HCT116 (cell line): ENCODE results near the gene PER2. TPM values are rescaled to one million over a fixed set of nuclear protein-coding genes. Genes with fewer than 3 reads are reported as not detected.

Source experiments
- ATAC-seq: fragments of 200-7000 bp; cut with Tn5 transposase; 2 replicates; pipeline ENCODE4 v1.9.1; 2020; ENCODE audit warnings: mild to moderate bottlenecking, moderate library complexity
- BruUV-seq: library from RNA; stranded (reverse); fragments of 400-500 nt; replicated peaks from 2 replicates; lab custom pipeline; 2021; lab: Mats Ljungman, UMichigan
- CTCF ChIA-PET: fragments of 300-600 bp; sonication (Branson Sonifier 250); formaldehyde crosslinking; loops from one replicate; lab custom pipeline; 2021; ENCODE audit warnings: antibody characterized with exemption; lab: Charles Lee
- POLR2A ChIA-PET: fragments of 300-600, 350-600 bp; sonication (Branson Sonifier 250); formaldehyde crosslinking; loops from one replicate; lab custom pipeline; 2021; ENCODE audit warnings: antibody characterized with exemption; lab: Charles Lee
- RAD21 ChIA-PET, 2 experiments: fragments of 300-600 bp; sonication (Branson Sonifier 250); formaldehyde crosslinking; loops; one replicate each; lab custom pipeline; 2023; ENCODE audit warnings: low total read pairs in 2 of 2; ENCODE audit not compliant: uncharacterized antibody in 2 of 2, unreplicated experiment in 2 of 2, low non-redundant PET in 1 of 2; lab: Charles Lee
- DNase-seq: peaks from one replicate; pipeline ENCODE4 v3.0.0-alpha.2; 2010; ENCODE audit warnings: low read depth, low spot score
- H2AFZ ChIP-seq: fragments of 200-600 bp; shearing (Covaris generic), sonication (generic); 2 replicates; pipeline ENCODE4 v1.6.1; 2017; ENCODE audit warnings: low read depth, mixed run types, mixed read lengths, antibody characterized with exemption, low read length; ENCODE audit not compliant: poor library complexity, severe bottlenecking
- H3K27ac ChIP-seq: 2 replicates; pipeline ENCODE4 v1.5.1; 2012; ENCODE audit warnings: low read depth, low read length
- H3K27me3 ChIP-seq: fragments of 200-600 bp; sonication (generic); 2 replicates; pipeline ENCODE4 v1.6.1; 2016; ENCODE audit warnings: mixed run types, low read length, mixed read lengths; ENCODE audit not compliant: insufficient read depth
- H3K36me3 ChIP-seq, 2 experiments: fragments of 200-500 bp in 1 of 2; fragments of 200-600 bp in 1 of 2; sonication (Bioruptor generic) in 1 of 2; sonication (generic) in 1 of 2; 2 replicates each; pipeline versions ENCODE4 v1.5.1 to v1.6.1; 2014 to 2016; ENCODE audit warnings: low read length in 2 of 2, inconsistent platforms in 1 of 2, mixed read lengths in 1 of 2, mixed run types in 1 of 2; ENCODE audit not compliant: insufficient read depth in 2 of 2, control insufficient read depth in 1 of 2
- H3K4me1 ChIP-seq, 2 experiments: fragments of 200-600 bp in 1 of 2; sonication (generic) in 1 of 2; 2 replicates each; pipeline versions ENCODE4 v1.5.1 to v1.6.1; 2012 to 2017; ENCODE audit warnings: low read length in 2 of 2, inconsistent platforms in 1 of 2, mild to moderate bottlenecking in 1 of 2, mixed read lengths in 1 of 2, mixed run types in 1 of 2, moderate library complexity in 1 of 2; ENCODE audit not compliant: insufficient read depth in 2 of 2, control insufficient read depth in 1 of 2
- H3K4me2 ChIP-seq: fragments of 200-600 bp; sonication (generic); 2 replicates; pipeline ENCODE4 v1.6.1; 2017; ENCODE audit warnings: mixed run types, low read length, mixed read lengths
- H3K4me3 ChIP-seq, 2 experiments: fragments of 200-600 bp in 1 of 2; sonication (generic) in 1 of 2; replicated peaks in 1 of 2; 2 replicates each; pipeline ENCODE4 v1.5.1; 2011 to 2016; ENCODE audit warnings: low read length in 2 of 2, control low read depth in 1 of 2, low read depth in 1 of 2, mild to moderate bottlenecking in 1 of 2, mixed read lengths in 1 of 2, mixed run types in 1 of 2
- H3K79me2 ChIP-seq: fragments of 200-600 bp; sonication (generic); 2 replicates; pipeline ENCODE4 v1.6.1; 2017; ENCODE audit warnings: mild to moderate bottlenecking, mixed run types, low read length, moderate library complexity, mixed read lengths; ENCODE audit not compliant: insufficient read depth
- H3K9ac ChIP-seq: fragments of 200-600 bp; sonication (generic); 2 replicates; pipeline ENCODE4 v1.6.1; 2016; ENCODE audit warnings: low read length, mixed read lengths
- H3K9me2 ChIP-seq: fragments of 200-600 bp; sonication (generic), shearing (Covaris generic); 2 replicates; pipeline ENCODE4 v1.6.1; 2017; ENCODE audit warnings: mixed run types, mild to moderate bottlenecking, moderate library complexity; ENCODE audit not compliant: insufficient read depth
- H3K9me3 ChIP-seq, 2 experiments: fragments of 200-500 bp in 1 of 2; fragments of 200-600 bp in 1 of 2; sonication (Bioruptor generic) in 1 of 2; sonication (generic) in 1 of 2; 2 replicates each; pipeline ENCODE4 v1.6.1; 2014 to 2017; ENCODE audit warnings: low read length in 2 of 2, mixed read lengths in 2 of 2, inconsistent platforms in 1 of 2, low read depth in 1 of 2, mild to moderate bottlenecking in 1 of 2, mixed run types in 1 of 2, moderate library complexity in 1 of 2; ENCODE audit not compliant: control insufficient read depth in 1 of 2, insufficient read depth in 1 of 2
- H4K20me1 ChIP-seq: fragments of 200-600 bp; sonication (generic), shearing (Covaris generic); 2 replicates; pipeline ENCODE4 v1.6.1; 2017; ENCODE audit warnings: mixed run types, mild to moderate bottlenecking, moderate library complexity; ENCODE audit not compliant: insufficient read depth
- CEBPB ChIP-seq: IDR thresholded peaks from 2 replicates; pipeline ENCODE4 v1.6.1; 2012; ENCODE audit warnings: low read depth
- CTCF ChIP-seq, 3 experiments: fragments of 200-600 bp in 1 of 3; sonication (generic) in 1 of 3; IDR thresholded peaks in 2 of 3; conservative IDR thresholded peaks in 1 of 3; 2 replicates each; pipeline ENCODE4 v1.5.1; 2012 to 2017; ENCODE audit warnings: low read depth in 2 of 3, low read length in 2 of 3, antibody characterized with exemption in 1 of 3, borderline replicate concordance in 1 of 3, control low read depth in 1 of 3, mild to moderate bottlenecking in 1 of 3, mixed read lengths in 1 of 3, mixed run types in 1 of 3, moderate library complexity in 1 of 3; ENCODE audit not compliant: insufficient read depth in 1 of 3
- EGR1 ChIP-seq: IDR thresholded peaks from 2 replicates; pipeline ENCODE4 v1.6.1; 2012; ENCODE audit warnings: low read depth
- ELF1 ChIP-seq: IDR thresholded peaks from 2 replicates; pipeline ENCODE4 v1.6.1; 2012; ENCODE audit warnings: low read depth, borderline replicate concordance
- POLR2AphosphoS5 ChIP-seq: IDR thresholded peaks from 2 replicates; pipeline ENCODE4 v1.6.1; 2011; ENCODE audit warnings: mild to moderate bottlenecking, low read depth, low read length, moderate library complexity
- RAD21 ChIP-seq: IDR thresholded peaks from 2 replicates; pipeline ENCODE4 v1.6.1; 2012; ENCODE audit warnings: low read depth, mild to moderate bottlenecking
- REST ChIP-seq: IDR thresholded peaks from 2 replicates; pipeline ENCODE4 v1.6.1; 2012; ENCODE audit warnings: low read depth
- SIN3A ChIP-seq: IDR thresholded peaks from 2 replicates; pipeline ENCODE4 v1.6.1; 2012; ENCODE audit warnings: low read depth
- SP1 ChIP-seq: IDR thresholded peaks from 2 replicates; pipeline ENCODE4 v1.6.1; 2012; ENCODE audit warnings: low read depth
- SRF ChIP-seq: IDR thresholded peaks from 2 replicates; pipeline ENCODE4 v1.6.1; 2012; ENCODE audit warnings: low read depth
- YY1 ChIP-seq: IDR thresholded peaks from 2 replicates; pipeline ENCODE4 v1.6.1; 2011; ENCODE audit warnings: low read length, low read depth, moderate library complexity, mild to moderate bottlenecking; ENCODE audit not compliant: insufficient replicate concordance; ENCODE audit errors: extremely low read depth
- ZFX ChIP-seq: fragments of 450-650 bp; IDR thresholded peaks from 2 replicates; pipeline ENCODE4 v1.6.1; 2017
- intact Hi-C: fragments of 100-400 bp; cut with micrococcal nuclease; formaldehyde crosslinking; loops from 2 replicates; pipeline ENCODE4 v1.10.0; 2022
- total RNA-seq: library from RNA; stranded (reverse); gene quantifications from one replicate; pipeline ENCODE4 v1.2.1, GENCODE V29; 2021; ENCODE audit not compliant: unreplicated experiment
- TF ChIP-seq, protein P1 (sequence below): IDR thresholded peaks from 2 replicates; pipeline ENCODE4 v1.6.1; 2011; ENCODE audit warnings: mild to moderate bottlenecking, low read length, moderate library complexity; ENCODE audit not compliant: insufficient replicate concordance; ENCODE audit errors: extremely low read depth

The PER2 gene
- total RNA-seq, 1 experiment from 2014 or later = 18.7 TPM

DNA sequence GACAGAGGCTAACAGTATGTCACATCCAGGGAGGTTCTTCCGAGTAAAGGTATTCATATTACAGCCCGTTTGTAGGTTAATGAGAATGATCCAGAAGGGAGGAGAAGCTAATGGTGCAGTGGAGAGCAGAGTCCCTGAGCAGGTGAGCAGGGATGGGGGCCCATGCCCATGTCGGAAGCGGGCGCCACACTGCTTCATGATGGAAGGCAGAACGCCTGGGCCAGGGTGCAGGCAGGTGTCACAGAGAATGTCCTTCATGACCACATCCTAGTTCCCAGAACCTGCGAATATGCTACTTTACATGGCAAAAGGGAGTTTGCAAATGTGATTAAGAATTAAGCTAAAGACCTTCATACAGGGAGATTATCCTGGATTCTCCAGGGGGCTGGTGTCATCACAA is 52.6 kb downstream of the PER2 start:
- Histone ChIP-seq H3K4me2 (no peak overlapping the region), H3K9me3 (no peaks in the 10 kb centered on the region), H3K79me2 (no peaks in the 10 kb centered on the region; the same call in 1 of the 2 replicates), H3K4me1 (peaks cover 11 to 31% of the 10 kb centered on the region in 2 experiments), H3K27me3 (no peaks in the 10 kb centered on the region), H3K36me3 (no peaks in the 10 kb centered on the region), H3K9me2 (no peaks in the 10 kb centered on the region), H2AFZ (no peak overlapping the region), H3K9ac (no peak overlapping the region), H3K4me3 (no peak overlapping the region), H4K20me1 (no peaks in the 10 kb centered on the region), H3K27ac (no peak overlapping the region)
- intact Hi-C loops = no loop called here
- ChIA-PET POLR2A (no interaction called here), RAD21 (no interaction called here), CTCF (no interaction called here)
- no peak for DNase-seq
- TF ChIP-seq CEBPB = no peak
- ATAC-seq = no peak
- BruUV-seq = no TSS peak

GRCh38 chr2:238235331-238235732 is 53.1 kb downstream of the PER2 start:
- ATAC-seq (no peak), DNase-seq (no peak)
- ChIA-PET CTCF (no interaction called here), POLR2A (no interaction called here), RAD21 (no interaction called here)
- H3K27ac ChIP-seq = no peak overlapping the region
- no peaks in the 10 kb centered on the region for H3K9me2 ChIP-seq
- no peak overlapping the region for H3K4me2 ChIP-seq
- H4K20me1 ChIP-seq = no peaks in the 10 kb centered on the region
- peaks cover 10 to 27% of the 10 kb centered on the region in 2 experiments for H3K4me1 ChIP-seq
- no peaks in the 10 kb centered on the region for H3K36me3 ChIP-seq
- no peaks in the 10 kb centered on the region for H3K27me3 ChIP-seq
- intact Hi-C loops = no loop called here
- no peak overlapping the region for H3K4me3 ChIP-seq
- no peaks in the 10 kb centered on the region for H3K9me3 ChIP-seq
- no peak overlapping the region for H2AFZ ChIP-seq
- BruUV-seq = no TSS peak
- H3K9ac ChIP-seq = no peak overlapping the region
- H3K79me2 ChIP-seq = no peaks in the 10 kb centered on the region; the same call in 1 of the 2 replicates
- no peak for TF ChIP-seq RAD21
- no peak for TF ChIP-seq REST
- TF ChIP-seq ELF1 = no peak
- no peak for TF ChIP-seq SIN3A
- no peak for TF ChIP-seq SRF
- TF ChIP-seq, protein P1, sequence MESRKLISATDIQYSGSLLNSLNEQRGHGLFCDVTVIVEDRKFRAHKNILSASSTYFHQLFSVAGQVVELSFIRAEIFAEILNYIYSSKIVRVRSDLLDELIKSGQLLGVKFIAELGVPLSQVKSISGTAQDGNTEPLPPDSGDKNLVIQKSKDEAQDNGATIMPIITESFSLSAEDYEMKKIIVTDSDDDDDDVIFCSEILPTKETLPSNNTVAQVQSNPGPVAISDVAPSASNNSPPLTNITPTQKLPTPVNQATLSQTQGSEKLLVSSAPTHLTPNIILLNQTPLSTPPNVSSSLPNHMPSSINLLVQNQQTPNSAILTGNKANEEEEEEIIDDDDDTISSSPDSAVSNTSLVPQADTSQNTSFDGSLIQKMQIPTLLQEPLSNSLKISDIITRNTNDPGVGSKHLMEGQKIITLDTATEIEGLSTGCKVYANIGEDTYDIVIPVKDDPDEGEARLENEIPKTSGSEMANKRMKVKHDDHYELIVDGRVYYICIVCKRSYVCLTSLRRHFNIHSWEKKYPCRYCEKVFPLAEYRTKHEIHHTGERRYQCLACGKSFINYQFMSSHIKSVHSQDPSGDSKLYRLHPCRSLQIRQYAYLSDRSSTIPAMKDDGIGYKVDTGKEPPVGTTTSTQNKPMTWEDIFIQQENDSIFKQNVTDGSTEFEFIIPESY = no peak
- no peak for TF ChIP-seq EGR1
- TF ChIP-seq SP1 = no peak
- no peak for TF ChIP-seq ZFX
- no peak for TF ChIP-seq CTCF (IDR thresholded peaks at IDR 0.05 in 2 of 3, conservative IDR thresholded peaks at IDR 0.05 in 1 of 3; ENCODE audit: borderline replicate concordance in 1 of 3, insufficient read depth in 1 of 3, low read depth in 2 of 3, low read length in 2 of 3)
- no peak for TF ChIP-seq YY1
- TF ChIP-seq POLR2AphosphoS5 = no peak
- TF ChIP-seq CEBPB = no peak
